GM19023 (cell line): Measurements from ENCODE around the gene ZNF649.
"Not testable (repeated sequence)": the region's sequence is repeated elsewhere in the genome, so short reads cannot be mapped to it uniquely, and the experiment has no call there.

Source experiments
- ATAC-seq: cut with Tn5 transposase; IDR thresholded peaks from one replicate; pipeline ENCODE4 v1.9.1; 2021; ENCODE audit warnings: mild to moderate bottlenecking, moderate library complexity; ENCODE audit not compliant: unreplicated experiment

The ZNF649 gene

GRCh38 chr19:51904331-51905165 is at the start of gene ZNF649:
TSS of gene ZNF649 (minus strand) at chr19:51905017. CDS start at chr19:51900107, 4,910 bp downstream.
- peak; percentile 92 for ATAC-seq

GRCh38 chr19:51948975-51949374 is 44.2 kb upstream of the ZNF649 start:
- no peak for ATAC-seq

DNA sequence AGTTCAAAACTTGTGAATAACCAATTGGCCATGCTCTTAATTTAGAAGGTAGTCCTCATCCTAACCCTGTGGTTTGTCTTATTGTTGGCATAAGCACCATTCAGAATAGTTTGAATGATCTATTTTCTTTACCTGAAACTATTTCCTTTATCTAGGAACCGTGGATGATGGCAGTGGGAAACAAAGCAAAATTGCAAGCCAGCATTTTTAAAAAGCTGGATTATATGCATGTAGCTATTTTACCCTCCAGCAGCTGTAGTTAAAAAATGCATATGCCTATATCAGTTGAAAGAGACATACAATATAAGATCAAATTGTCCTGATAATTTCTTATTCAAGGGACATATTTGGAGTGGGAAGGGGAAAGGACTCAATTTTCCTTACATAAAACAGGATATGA is 41.8 kb upstream of the ZNF649 start:
- no peak for ATAC-seq

DNA sequence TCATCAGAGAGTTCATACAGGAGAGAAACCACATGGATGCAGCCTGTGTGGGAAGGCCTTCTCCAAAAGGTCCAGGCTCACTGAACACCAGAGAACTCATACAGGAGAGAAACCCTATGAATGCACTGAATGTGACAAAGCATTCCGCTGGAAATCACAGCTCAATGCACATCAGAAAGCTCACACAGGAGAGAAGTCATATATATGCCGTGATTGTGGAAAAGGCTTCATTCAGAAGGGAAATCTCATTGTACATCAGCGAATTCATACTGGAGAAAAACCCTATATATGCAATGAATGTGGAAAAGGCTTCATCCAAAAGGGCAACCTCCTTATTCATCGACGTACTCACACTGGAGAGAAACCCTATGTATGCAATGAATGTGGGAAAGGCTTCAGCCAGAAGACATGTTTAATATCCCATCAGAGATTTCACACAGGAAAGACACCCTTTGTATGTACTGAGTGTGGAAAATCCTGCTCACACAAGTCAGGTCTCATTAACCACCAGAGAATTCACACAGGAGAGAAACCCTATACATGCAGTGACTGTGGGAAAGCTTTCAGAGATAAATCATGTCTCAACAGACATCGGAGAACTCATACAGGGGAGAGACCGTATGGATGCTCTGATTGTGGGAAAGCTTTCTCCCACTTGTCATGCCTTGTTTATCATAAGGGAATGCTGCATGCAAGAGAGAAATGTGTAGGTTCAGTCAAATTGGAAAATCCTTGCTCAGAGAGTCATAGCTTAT is 40.2 kb upstream of the ZNF649 start:
- no peak for ATAC-seq

DNA sequence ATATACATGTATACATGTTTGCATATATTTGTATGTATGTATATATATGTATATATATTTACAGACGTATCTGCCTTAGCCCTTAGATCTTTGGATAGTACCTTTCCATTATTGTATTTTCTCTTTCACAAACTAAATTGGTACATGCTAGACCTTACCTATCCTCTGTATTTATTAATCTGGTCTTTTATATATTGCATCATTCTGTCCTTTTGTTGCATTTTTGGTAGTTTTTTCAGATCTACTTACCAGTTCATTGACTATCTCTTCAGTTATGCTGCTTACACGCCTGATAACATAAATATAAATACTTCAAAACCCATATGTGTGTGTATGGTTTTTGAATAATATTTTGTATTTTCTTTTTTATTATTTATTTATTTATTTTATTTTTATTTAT is 34.1 kb upstream of the ZNF649 start:
- ATAC-seq = no peak

DNA sequence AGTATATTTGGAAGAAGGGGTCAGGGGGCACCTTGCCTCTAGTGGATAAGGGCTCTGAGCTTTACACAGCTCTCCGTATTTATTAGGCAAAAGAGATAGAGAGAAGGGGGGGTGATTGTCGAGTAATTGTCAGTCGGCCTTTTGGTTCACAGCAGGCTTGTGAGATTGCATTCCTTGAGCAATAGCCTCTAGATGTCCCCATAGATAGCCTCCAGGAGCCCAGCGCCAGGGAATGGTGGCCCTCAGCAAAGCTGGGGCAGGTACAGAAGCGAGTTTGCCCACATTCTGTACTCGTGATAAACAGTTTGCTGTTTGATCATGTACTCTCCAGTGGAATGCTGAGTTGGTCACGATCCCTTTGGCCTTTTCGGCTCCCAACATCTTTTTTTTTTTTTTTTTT is 27.1 kb upstream of the ZNF649 start:
- ATAC-seq = no peak

DNA sequence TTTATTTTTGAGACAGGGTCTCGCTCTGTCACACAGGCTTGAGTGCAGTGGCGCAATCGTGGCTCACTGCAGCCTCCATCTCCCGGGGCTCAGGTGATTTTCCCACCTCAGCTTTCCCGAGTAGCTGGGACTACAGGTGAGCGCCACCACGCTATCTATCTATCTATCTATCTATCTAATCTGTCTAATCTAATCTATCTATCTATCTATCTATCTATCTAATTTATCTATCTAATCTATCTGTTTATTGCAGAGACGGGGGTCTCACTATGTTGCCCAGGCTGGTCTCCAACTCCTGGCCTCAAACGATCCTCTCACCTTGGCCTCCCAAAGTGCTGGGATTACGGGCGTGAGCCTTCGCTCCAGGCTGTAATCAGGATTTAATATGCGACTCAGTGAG is 23.0 kb upstream of the ZNF649 start:
- no peak for ATAC-seq

DNA sequence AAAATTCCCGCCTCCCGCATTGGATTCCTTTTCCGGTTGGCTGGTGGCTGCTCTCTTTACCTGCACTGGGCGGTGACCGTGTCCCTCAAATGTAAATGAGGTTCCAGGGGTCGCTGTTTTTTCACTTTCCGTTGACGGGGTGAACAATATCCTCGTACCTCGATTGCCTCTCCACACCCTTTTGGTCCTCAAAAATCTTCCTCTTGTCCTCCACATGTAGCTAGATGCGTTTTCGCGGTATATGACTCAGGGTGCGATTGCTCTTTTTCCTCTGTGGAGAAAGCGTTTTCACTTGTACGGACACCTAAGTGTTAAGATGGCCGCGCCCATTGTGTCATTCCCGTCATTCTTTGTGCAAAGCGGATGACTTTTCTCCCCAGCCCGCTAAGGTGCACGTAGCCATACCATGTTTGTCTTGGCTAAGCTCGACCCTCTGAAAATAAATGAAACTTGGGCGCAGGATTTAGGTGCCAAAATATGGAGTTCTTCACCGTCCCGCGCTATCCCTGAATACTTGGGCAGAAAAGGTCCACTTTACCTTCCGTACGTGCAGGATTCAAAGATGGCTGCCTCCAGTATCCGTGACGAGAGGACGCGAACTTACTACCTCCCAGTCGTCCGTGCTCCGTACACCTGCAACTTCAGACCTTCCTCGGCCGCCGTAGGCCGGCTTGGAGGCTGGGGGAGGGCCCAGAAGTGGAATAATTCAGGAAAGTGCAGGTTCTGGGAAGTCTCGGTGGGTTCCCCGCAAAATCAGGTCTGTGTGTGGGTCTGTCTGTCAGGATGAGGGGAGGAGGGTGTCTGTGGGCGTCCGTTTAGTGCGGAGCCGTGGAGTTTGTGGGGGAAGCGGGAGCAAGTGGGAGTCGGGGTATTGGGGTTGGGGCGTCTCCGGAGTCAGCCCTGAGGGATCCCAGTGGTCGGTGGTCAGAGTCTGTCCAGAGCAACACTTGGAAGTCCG is 22.2 kb upstream of the ZNF649 start, which contains the start of gene ZNF613:
TSS of gene ZNF613 (plus strand) at position 689 of the 958 bp plus-strand sequence. CDS start 8,749 bp downstream, outside the sequence.
- peak; percentile 81 for ATAC-seq

DNA sequence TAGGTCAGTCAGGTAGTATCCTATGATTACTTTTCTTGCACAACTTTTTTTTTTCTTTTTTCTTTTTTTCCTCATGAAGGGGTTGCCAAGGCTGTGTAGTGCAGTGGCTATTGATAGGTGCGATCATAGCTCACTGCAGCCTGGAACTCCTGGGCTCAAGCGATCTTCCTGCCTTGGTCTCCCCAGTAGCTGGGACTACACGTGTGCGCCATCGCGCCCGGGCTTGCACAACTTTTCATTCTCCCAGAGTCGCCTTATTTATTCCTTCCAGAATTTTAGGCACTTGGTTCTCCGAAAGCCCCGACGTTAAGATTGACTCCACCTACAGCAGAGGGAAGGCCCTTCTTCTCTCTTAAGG is 21.6 kb upstream of the ZNF649 start:
- ATAC-seq = peak; percentile 4

- no peak for ATAC-seq
These were observed 17.1 kb upstream of the ZNF649 start for GRCh38 chr19:51921949-51922348.

DNA sequence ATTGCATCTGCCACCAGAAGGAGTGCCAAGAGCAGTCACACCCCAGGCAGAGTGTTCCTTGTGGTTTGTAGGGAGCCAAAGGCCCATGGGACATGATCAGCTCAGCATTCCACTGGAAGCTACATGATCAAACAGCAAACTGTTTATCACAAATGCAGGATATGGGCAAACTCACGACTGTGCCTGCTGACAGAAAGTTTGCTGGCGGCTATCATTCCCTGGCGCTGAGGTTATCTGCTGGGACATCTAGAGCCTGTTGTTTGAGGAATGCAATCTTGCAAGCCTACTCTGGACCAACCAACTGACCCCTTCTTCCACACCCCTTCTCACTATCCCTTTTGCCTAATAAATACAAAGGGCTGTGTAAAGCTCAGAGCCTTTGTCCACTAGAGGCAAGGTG is 14.8 kb upstream of the ZNF649 start:
- no peak for ATAC-seq

GRCh38 chr19:51916167-51916566 is 11.3 kb upstream of the ZNF649 start:
- ATAC-seq = no peak

GRCh38 chr19:51915324-51915867 is 10.6 kb upstream of the ZNF649 start:
- no peak for ATAC-seq

DNA sequence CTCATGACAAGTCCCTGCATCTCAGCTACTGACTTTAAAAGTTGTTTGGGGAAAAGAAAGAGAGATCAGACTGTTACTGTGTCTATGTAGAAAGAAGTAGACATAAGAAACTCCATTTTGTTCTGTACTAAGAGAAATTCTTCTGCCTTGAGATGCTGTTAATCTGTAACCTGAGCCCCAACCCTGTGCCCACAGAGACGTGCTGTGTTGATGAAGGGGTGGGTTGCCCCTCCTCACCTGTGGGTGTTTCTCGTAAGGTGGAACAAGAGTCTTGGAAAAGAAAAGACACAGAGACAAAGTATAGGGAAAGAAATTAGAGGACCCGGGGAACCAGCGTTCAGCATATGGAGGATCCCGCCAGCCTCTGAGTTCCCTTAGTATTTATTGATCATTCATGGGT is 3.2 kb upstream of the ZNF649 start:
- ATAC-seq = not testable (repeated sequence)

DNA sequence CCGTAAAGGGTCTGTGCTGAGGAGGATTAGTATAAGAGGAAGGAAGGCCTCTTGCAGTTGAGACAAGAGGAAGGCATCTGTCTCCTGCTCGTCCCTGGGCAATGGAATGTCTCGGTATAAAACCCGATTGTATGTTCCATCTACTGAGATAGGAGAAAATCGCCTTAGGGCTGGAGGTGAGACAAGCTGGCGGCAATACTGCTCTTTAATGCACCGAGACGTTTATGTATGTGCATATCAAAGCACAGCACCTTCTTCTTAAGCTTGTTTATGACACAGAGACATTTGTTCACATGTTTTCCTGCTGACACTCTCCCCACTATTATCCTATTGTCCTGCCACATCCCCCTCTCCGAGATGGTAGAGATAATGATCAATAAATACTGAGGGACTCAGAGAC is 1.3 kb upstream of the ZNF649 start:
- ATAC-seq = not testable (repeated sequence)

- not testable (repeated sequence) for ATAC-seq
These were observed 822 bp upstream of the ZNF649 start for GRCh38 chr19:51905639-51906038.

DNA sequence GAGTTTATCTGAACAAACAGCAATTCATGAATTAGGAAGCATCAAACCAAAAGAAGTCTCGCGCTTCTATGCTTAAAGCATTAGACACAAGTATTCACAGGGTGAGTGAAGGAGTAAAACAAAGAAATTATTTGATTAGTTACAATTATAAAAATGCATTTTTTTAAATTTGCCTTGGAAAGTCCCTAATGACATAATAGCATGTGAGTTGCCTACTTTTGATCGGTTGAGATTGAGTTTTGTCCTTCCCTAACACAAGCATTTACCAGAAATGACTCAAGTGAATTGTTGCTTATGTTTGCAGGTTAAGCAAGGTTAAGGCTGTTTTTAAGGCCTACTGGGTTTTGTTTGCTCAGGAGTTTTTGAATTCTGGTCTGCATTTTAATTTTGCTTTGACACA is 389 bp upstream of the ZNF649 start:
- no peak for ATAC-seq

DNA sequence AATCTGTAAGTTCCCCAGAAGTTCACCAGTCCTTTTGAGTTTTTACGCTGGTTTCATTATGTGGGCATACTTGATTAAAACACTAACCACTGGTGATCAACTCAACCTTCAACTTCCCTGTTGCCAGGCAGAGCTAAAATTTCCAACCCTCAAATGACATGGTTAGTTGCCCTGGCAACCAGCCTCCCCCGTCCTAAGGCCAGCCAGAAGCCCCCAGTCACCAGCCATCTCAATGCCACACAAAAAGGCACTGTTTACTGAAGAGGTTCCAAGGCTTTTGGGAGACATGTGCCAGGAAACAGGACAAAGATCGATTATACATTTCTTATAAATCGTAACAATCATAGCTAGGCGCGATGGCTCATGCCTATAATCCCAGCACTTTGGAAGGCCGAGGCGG is 1.6 kb downstream of the ZNF649 start:
- ATAC-seq = no peak

DNA sequence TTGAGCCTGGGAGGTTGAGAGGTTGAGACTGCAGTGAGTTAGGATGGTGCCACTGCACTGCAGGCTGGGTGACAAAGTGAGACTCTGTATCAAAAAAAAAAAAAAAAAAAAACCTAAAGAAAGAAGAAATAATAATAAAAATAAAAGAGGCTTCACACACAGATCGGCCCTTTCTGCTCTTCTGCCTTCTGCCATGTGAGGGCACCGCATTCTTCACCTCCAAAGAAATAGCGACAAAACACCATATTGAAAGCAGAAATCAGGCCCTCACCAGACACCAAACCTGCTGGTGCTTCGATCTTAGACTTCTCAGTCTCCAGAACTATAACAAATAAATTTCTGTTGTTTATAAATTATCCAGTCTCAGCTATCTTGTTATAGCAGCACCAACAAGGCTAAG is 3.0 kb downstream of the ZNF649 start:
- no peak for ATAC-seq

- ATAC-seq = no peak
These were observed 13.5 kb downstream of the ZNF649 start for GRCh38 chr19:51891193-51891747.
